ENCODE data around the gene COX6B1.

COX6B1 gene

GRCh38 chr19:35620001-35620400, 28.1 kb upstream of the COX6B1 start:
- no peaks in the 10 kb centered on the region for H3K27me3 ChIP-seq (ENCODE audit: insufficient read depth, poor library complexity, severe bottlenecking)
- no peak overlapping the region for H3K27ac ChIP-seq (replicated peaks)
- H3K4me3 ChIP-seq (replicated peaks; ENCODE audit: insufficient read depth, low read length): no peak overlapping the region
- DNase-seq (ENCODE audit: low read depth in 1 of 2, low spot score in 1 of 2): no peak
- TF ChIP-seq, protein P1, sequence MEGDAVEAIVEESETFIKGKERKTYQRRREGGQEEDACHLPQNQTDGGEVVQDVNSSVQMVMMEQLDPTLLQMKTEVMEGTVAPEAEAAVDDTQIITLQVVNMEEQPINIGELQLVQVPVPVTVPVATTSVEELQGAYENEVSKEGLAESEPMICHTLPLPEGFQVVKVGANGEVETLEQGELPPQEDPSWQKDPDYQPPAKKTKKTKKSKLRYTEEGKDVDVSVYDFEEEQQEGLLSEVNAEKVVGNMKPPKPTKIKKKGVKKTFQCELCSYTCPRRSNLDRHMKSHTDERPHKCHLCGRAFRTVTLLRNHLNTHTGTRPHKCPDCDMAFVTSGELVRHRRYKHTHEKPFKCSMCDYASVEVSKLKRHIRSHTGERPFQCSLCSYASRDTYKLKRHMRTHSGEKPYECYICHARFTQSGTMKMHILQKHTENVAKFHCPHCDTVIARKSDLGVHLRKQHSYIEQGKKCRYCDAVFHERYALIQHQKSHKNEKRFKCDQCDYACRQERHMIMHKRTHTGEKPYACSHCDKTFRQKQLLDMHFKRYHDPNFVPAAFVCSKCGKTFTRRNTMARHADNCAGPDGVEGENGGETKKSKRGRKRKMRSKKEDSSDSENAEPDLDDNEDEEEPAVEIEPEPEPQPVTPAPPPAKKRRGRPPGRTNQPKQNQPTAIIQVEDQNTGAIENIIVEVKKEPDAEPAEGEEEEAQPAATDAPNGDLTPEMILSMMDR (IDR thresholded peaks at IDR 0.05; ENCODE audit: insufficient read depth, low read length): no peak
- TF ChIP-seq GABPA (IDR thresholded peaks at IDR 0.05; ENCODE audit: low read depth): no peak
- TF ChIP-seq SPI1 (IDR thresholded peaks at IDR 0.05; ENCODE audit: borderline replicate concordance, low read depth): no peak
- TF ChIP-seq, protein P2, sequence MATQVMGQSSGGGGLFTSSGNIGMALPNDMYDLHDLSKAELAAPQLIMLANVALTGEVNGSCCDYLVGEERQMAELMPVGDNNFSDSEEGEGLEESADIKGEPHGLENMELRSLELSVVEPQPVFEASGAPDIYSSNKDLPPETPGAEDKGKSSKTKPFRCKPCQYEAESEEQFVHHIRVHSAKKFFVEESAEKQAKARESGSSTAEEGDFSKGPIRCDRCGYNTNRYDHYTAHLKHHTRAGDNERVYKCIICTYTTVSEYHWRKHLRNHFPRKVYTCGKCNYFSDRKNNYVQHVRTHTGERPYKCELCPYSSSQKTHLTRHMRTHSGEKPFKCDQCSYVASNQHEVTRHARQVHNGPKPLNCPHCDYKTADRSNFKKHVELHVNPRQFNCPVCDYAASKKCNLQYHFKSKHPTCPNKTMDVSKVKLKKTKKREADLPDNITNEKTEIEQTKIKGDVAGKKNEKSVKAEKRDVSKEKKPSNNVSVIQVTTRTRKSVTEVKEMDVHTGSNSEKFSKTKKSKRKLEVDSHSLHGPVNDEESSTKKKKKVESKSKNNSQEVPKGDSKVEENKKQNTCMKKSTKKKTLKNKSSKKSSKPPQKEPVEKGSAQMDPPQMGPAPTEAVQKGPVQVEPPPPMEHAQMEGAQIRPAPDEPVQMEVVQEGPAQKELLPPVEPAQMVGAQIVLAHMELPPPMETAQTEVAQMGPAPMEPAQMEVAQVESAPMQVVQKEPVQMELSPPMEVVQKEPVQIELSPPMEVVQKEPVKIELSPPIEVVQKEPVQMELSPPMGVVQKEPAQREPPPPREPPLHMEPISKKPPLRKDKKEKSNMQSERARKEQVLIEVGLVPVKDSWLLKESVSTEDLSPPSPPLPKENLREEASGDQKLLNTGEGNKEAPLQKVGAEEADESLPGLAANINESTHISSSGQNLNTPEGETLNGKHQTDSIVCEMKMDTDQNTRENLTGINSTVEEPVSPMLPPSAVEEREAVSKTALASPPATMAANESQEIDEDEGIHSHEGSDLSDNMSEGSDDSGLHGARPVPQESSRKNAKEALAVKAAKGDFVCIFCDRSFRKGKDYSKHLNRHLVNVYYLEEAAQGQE (IDR thresholded peaks at IDR 0.05; ENCODE audit: insufficient replicate concordance, low read depth): no peak
- TF ChIP-seq POLR2AphosphoS5 (IDR thresholded peaks at IDR 0.05; ENCODE audit: low read depth): no peak

DNA sequence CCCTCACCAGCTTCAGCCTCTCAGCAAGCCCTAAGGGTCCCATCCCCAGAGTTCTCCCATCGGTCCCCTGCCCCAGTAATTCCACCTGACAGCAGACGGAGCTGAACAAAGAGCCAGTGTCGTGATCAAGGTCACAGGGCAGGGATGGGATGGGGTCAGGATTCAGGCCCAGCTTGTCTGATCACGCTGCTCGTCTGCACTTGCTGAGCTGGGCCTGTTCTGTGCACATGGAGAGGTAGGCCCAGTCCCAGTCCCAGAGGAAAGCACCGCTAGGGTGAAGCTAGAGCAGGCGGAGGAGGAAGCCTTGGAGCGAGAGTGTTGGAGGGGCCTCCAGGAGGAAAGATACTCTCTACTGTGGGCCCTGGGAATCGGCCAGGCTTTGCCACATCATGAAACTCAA, 26.4 kb upstream of the COX6B1 start:
- no peak for TF ChIP-seq SPI1 (IDR thresholded peaks at IDR 0.05; ENCODE audit: borderline replicate concordance, low read depth)
- TF ChIP-seq, protein P2 (IDR thresholded peaks at IDR 0.05; ENCODE audit: insufficient replicate concordance, low read depth): no peak
- no peak for TF ChIP-seq GABPA (IDR thresholded peaks at IDR 0.05; ENCODE audit: low read depth)
- no peak for TF ChIP-seq POLR2AphosphoS5 (IDR thresholded peaks at IDR 0.05; ENCODE audit: low read depth)
- TF ChIP-seq, protein P1 (IDR thresholded peaks at IDR 0.05; ENCODE audit: insufficient read depth, low read length): no peak
- Histone ChIP-seq H3K4me3 (replicated peaks; ENCODE audit: insufficient read depth, low read length) (no peak overlapping the region), H3K27ac (replicated peaks) (no peak overlapping the region), H3K27me3 (ENCODE audit: insufficient read depth, poor library complexity, severe bottlenecking) (no peaks in the 10 kb centered on the region)
- DNase-seq (ENCODE audit: low read depth in 1 of 2, low spot score in 1 of 2): no peak

GRCh38 chr19:35622750-35623149, 25.4 kb upstream of the COX6B1 start:
- TF ChIP-seq GABPA (IDR thresholded peaks at IDR 0.05; ENCODE audit: low read depth) (no peak), POLR2AphosphoS5 (IDR thresholded peaks at IDR 0.05; ENCODE audit: low read depth) (no peak), SPI1 (IDR thresholded peaks at IDR 0.05; ENCODE audit: borderline replicate concordance, low read depth) (no peak)
- TF ChIP-seq, protein P2 (IDR thresholded peaks at IDR 0.05; ENCODE audit: insufficient replicate concordance, low read depth): no peak
- TF ChIP-seq, protein P1 (IDR thresholded peaks at IDR 0.05; ENCODE audit: insufficient read depth, low read length): no peak
- no peak overlapping the region for H3K4me3 ChIP-seq (replicated peaks; ENCODE audit: insufficient read depth, low read length)
- H3K27me3 ChIP-seq (ENCODE audit: insufficient read depth, poor library complexity, severe bottlenecking): no peaks in the 10 kb centered on the region
- no peak for DNase-seq (ENCODE audit: low read depth in 1 of 2, low spot score in 1 of 2)
- H3K27ac ChIP-seq (replicated peaks): no peak overlapping the region
